Activated CD8-positive, alpha-beta T cell treated with anti-CD3 and anti-CD28 coated beads for 36 hours (primary cell): Measurements from ENCODE around the gene RTN1. TPM values are rescaled to one million over a fixed set of nuclear protein-coding genes. Genes with fewer than 3 reads are reported as not detected.

Experiments used
- ATAC-seq: fragments of 200-7000 bp; cut with Tn5 transposase; one replicate; pipeline ENCODE4 v1.10.0; 2021; ENCODE audit warnings: mild to moderate bottlenecking, moderate library complexity
- CTCF ChIA-PET: fragments of 350-600 bp; sonication (Branson Sonifier 250); formaldehyde crosslinking; loops from one replicate; lab custom pipeline; 2021; ENCODE audit warnings: antibody characterized with exemption; lab: Charles Lee
- POLR2A ChIA-PET: fragments of 350-600 bp; sonication (Branson Sonifier 250); formaldehyde crosslinking; loops from one replicate; lab custom pipeline; 2021; ENCODE audit warnings: antibody characterized with exemption; lab: Charles Lee
- DNase-seq: peaks from one replicate; pipeline ENCODE4 v3.0.0-alpha.2; 2020
- H3K27ac Mint-ChIP-seq: one replicate; pipeline ENCODE4 v1.8.0; 2021; ENCODE audit warnings: mild to moderate bottlenecking, mixed read lengths
- H3K27me3 Mint-ChIP-seq: one replicate; pipeline ENCODE4 v1.8.0; 2021; ENCODE audit warnings: mixed read lengths
- H3K36me3 Mint-ChIP-seq: one replicate; pipeline ENCODE4 v1.8.0; 2021; ENCODE audit warnings: low read depth, mixed read lengths
- H3K4me1 Mint-ChIP-seq: one replicate; pipeline ENCODE4 v1.8.0; 2021; ENCODE audit warnings: low read depth, mixed read lengths
- H3K4me3 Mint-ChIP-seq: one replicate; pipeline ENCODE4 v1.8.0; 2021; ENCODE audit warnings: mild to moderate bottlenecking, moderate library complexity, mixed read lengths
- H3K9me3 Mint-ChIP-seq: one replicate; pipeline ENCODE4 v1.8.0; 2021; ENCODE audit warnings: mixed read lengths
- intact Hi-C: fragments of 100-400 bp; cut with micrococcal nuclease; formaldehyde crosslinking; loops from one replicate; pipeline ENCODE4 v1.10.0; 2022
- total RNA-seq, 2 experiments: library from RNA; stranded (reverse); gene quantifications; one replicate each; pipeline ENCODE4 v1.2.3, GENCODE V29; 2021
- TF ChIP-seq, protein P1 (sequence below): fragments of 200-600 bp; IDR thresholded peaks from one replicate; pipeline ENCODE4 v1.8.0; 2022; ENCODE audit warnings: antibody characterized with exemption, mild to moderate bottlenecking

The RTN1 gene
- total RNA-seq, 2 experiments from 2014 or later, result not detected

DNA sequence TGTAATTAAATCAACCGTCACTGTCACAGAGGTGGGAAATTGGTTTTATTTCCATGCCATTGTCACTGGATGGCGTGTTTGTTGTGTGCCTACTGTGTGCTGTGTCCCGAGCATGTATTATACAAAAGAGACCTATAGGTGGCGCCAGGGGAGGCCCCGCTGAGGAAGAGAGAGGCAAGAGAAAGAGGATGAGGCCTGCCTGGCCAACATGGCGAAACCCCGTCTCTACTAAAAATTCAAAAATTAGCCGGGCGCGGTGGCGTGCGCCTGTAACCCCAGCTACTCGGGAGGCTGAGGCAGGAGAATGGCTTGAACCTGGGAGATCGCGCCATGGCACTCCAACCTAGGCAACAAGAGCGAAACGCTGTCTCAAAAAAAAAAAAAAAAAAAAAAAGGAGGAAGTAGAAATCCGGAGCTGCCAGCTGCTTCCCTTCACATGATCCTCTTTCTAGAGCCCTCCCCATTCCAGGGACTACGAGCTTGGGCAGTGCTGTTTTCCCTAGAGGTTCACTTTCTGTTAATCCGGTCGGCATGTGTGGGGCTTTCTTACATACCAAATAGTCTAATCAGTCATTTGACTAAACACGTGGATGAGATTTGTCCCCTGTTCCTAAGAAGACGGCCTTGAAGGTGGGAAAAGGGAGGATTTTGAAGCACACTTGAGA lies 287.6 kb downstream of the RTN1 start:
- DNase-seq (peak; percentile 4), ATAC-seq (no peak)
- Mint-ChIP-seq H3K27me3 (peaks cover 4% of the 10 kb centered on the region), H3K9me3 (no peaks in the 10 kb centered on the region), H3K27ac (no peak overlapping the region), H3K4me3 (no peak overlapping the region), H3K4me1 (peaks cover 6% of the 10 kb centered on the region), H3K36me3 (no peaks in the 10 kb centered on the region)
- POLR2A ChIA-PET, result no interaction called here
- CTCF ChIA-PET, result no interaction called here
- intact Hi-C loops, result no loop called here
- TF ChIP-seq, protein P1, sequence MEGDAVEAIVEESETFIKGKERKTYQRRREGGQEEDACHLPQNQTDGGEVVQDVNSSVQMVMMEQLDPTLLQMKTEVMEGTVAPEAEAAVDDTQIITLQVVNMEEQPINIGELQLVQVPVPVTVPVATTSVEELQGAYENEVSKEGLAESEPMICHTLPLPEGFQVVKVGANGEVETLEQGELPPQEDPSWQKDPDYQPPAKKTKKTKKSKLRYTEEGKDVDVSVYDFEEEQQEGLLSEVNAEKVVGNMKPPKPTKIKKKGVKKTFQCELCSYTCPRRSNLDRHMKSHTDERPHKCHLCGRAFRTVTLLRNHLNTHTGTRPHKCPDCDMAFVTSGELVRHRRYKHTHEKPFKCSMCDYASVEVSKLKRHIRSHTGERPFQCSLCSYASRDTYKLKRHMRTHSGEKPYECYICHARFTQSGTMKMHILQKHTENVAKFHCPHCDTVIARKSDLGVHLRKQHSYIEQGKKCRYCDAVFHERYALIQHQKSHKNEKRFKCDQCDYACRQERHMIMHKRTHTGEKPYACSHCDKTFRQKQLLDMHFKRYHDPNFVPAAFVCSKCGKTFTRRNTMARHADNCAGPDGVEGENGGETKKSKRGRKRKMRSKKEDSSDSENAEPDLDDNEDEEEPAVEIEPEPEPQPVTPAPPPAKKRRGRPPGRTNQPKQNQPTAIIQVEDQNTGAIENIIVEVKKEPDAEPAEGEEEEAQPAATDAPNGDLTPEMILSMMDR, result peak; percentile 36

DNA sequence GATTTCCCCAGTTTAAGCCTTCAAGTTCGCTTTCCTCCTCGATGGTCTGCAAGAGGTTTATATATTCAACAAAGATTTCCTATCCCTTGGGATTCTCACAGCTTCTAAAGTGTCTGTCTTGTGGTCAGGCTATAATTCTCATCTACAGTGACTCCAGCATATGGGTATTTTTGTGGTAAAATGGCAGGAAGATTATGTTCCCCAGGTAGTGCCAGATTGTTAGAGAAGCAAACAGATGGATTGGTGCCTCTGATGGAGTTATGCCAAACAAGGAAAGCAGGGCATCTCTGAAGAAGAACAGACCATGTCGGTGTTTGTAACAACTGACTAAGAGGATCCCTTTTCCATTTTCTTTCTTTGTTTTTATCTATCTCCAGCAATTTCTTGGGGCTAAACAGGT lies 288.4 kb downstream of the RTN1 start:
- H3K27me3 Mint-ChIP-seq, result peaks cover 4% of the 10 kb centered on the region
- ATAC-seq, result no peak
- intact Hi-C loops, result no loop called here
- ChIA-PET CTCF (no interaction called here), POLR2A (no interaction called here)
- no peaks in the 10 kb centered on the region for H3K9me3 Mint-ChIP-seq
- TF ChIP-seq, protein P1, result no peak
- H3K4me3 Mint-ChIP-seq, result no peak overlapping the region
- no peak overlapping the region for H3K27ac Mint-ChIP-seq
- H3K36me3 Mint-ChIP-seq, result no peaks in the 10 kb centered on the region
- H3K4me1 Mint-ChIP-seq, result peaks cover 5% of the 10 kb centered on the region
- no peak for DNase-seq

DNA sequence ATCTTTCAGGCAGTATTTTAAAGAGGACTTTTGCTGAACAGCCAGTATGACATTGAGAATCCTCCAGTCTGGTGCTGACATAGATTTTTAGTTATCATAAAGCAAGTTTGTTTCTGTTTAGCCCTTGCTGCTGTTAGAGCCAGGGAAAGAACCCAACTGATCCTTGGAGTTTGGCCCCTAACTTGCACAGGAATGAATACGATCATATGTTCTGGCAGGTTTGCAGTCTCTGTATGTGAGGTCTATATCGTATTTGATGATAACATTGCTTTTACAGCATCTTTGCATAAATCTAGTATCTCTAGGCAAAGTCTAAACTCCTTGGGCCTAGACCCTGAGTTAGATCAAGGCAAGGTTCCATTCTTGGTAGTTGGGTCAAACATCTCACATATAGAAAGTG lies 289.7 kb downstream of the RTN1 start:
- Mint-ChIP-seq H3K36me3 (no peaks in the 10 kb centered on the region), H3K27ac (no peak overlapping the region), H3K27me3 (peaks cover 10% of the 10 kb centered on the region), H3K4me3 (no peak overlapping the region), H3K9me3 (no peaks in the 10 kb centered on the region), H3K4me1 (peaks cover 6% of the 10 kb centered on the region)
- ATAC-seq (no peak), DNase-seq (no peak)
- intact Hi-C loops, result no loop called here
- ChIA-PET CTCF (interaction anchor here (0.6 kb wide), 1 partner anchor 86 kb away, joined by 4 read pairs; no protein-coding TSS in a partner anchor), POLR2A (no interaction called here)
- TF ChIP-seq, protein P1, result no peak

DNA sequence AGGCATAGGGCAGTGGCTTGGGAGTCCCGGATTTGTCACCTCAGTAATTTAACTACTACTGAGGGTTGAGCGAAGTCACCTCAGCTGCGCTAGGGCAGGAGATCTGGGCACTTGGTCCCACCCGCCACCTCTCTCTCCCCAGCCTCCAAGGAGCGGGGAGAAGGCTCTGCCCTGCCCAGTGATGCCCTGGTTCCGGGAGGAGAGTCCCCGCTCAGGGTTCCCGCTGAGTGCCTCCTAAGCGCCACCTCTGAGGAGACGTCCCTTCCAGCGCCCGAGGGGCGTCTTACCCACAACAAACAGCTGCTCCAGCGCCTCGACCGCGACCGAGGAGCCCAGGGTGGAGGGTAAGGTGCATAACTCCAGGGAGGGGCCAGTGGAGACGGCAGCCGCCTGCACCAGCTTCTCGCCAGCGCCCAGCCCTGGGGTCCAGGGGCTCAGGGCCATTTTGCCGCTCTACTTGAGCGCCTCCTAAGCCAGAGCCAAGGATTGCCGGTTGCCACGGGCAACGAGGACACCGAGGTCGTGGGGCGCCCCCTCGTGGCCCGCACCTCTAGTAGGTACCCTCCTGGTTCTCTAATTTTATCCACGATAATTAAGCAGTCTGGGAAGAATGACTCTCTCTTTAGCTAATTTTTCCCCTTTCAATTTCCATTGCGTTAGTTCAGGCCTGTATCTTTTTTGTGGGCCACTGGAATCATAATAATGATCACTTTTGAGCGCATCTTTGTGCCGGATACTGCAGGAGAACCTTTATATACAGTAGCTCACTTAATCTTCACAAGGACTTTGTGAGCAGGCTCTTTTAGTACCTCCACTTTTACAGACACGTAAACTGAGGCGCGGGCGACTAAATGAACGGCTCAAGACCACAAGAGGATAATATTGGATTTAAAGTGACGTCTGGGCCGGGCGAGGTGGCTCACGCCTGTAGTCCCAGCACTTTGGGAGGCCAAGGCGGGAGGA lies 294.0 kb downstream of the RTN1 start, which contains the start of gene CCDC175:
Gene CCDC175, minus strand, starts transcription at position 481 of the 963 bp plus-strand sequence. Its CDS starts 37 bp downstream, at position 444.
- Mint-ChIP-seq H3K27me3 (peaks cover 12% of the 10 kb centered on the region), H3K36me3 (no peaks in the 10 kb centered on the region), H3K4me3 (peak within 1 kb of the TSS; percentile 67), H3K4me1 (peaks cover 5% of the 10 kb centered on the region), H3K9me3 (no peaks in the 10 kb centered on the region), H3K27ac (no peak within 1 kb of the TSS)
- DNase-seq (peak; percentile 93), ATAC-seq (peak; percentile 100)
- ChIA-PET POLR2A (interaction anchor here (0.6 kb wide), 1 partner anchor 105 kb away, joined by 3 read pairs; no protein-coding TSS in a partner anchor), CTCF (interaction anchor here (0.7 to 4.8 kb wide), 40 partner anchors 10 to 608 kb away, joined by 3 to 75 read pairs (median 4); partner anchors contain the start of gene GPR135)
- intact Hi-C loops, result loop anchor here (2.0 to 5.0 kb wide), 2 partner anchors 69 to 450 kb away; no protein-coding TSS in a partner anchor
- TF ChIP-seq, protein P1, result peak; percentile 96
